WTC11 (cell line): ENCODE results near the gene SYCP2L.

ENCODE experiments used
- CTCF ChIP-seq: fragments of 200-600 bp; IDR thresholded peaks from 2 replicates; pipeline ENCODE4 v1.8.0; 2022; ENCODE audit warnings: antibody characterized with exemption
- NFYB ChIP-seq: sonication (generic); formaldehyde crosslinking; conservative IDR thresholded peaks from 2 replicates; pipeline ENCODE4 v1.8.0; 2022; ENCODE audit warnings: low read depth, missing genetic modification reagents
- SMAD3 ChIP-seq: sonication (generic); formaldehyde crosslinking; IDR thresholded peaks from 2 replicates; pipeline ENCODE4 v1.8.0; 2022; ENCODE audit warnings: missing genetic modification reagents, mild to moderate bottlenecking, borderline replicate concordance
- STAT6 ChIP-seq: sonication (generic); formaldehyde crosslinking; conservative IDR thresholded peaks from 2 replicates; pipeline ENCODE4 v1.8.1; 2023; ENCODE audit warnings: mild to moderate bottlenecking, low read depth, missing genetic modification reagents, moderate library complexity

- TF ChIP-seq CTCF: no peak
- no peak for TF ChIP-seq SMAD3 (CRISPR knock-in tag)
- no peak for TF ChIP-seq STAT6 (CRISPR knock-in tag)
- no peak for TF ChIP-seq NFYB (CRISPR knock-in tag)
Observed at GRCh38 chr6:10989587-10989986, 102.7 kb downstream of the SYCP2L start.
